ENCODE data around the gene FOXA2. TPM values are rescaled to one million over a fixed set of nuclear protein-coding genes. Genes with fewer than 3 reads are reported as not detected.
A peak's percentile ranks its signal among the peaks of the same experiment; 100 is the strongest.

Gene FOXA2
- total and polyA plus RNA-seq, 2 of the 13 experiments (the other 11 are each of a cell fraction or from before 2014, with no cell fraction given): 8.8 to 12.2 TPM

DNA sequence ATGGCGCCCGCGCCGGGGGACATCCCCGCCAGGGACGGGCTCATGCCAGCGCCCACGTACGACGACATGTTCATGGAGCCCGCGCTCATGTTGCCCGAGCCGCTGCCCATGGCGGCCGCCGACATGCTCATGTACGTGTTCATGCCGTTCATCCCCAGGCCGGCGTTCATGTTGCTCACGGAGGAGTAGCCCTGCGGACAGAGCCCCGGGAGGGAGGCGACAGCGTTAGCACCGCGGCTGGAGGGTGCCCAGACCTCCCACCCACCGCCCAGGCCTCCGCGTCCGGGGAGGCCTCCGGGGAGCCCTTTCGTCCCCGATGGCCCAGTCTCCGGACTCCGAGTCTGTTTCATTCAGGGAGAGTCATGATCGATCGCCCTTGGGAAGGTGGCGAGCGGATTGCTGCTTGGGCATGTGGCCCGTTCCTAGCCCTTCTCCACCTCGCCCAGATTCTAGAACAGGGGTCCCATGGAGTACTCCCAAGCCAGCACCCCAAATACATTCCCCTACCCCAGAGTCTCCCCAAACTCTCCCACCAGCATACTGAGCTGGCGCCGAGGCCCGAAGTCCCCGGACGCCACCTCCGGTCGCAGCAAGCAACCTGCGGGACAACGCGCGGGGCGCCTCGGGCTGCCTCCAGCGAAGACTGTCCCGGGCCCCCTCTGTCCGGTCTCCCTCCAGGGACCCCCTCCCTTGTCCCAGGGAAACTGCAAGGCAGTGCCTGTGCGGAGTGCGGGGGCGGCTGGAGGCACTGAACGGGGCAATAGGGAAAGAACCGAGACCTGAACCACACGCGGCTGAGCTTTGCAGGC, 1.2 kb downstream of the FOXA2 start (continued):
- TF ChIP-seq KDM5A (IDR thresholded peaks at IDR 0.05; ENCODE audit: borderline replicate concordance, low read length) (no peak), RCOR2 (CRISPR knock-in tag; IDR thresholded peaks at IDR 0.05) (no peak), JDP2 (CRISPR knock-in tag; IDR thresholded peaks at IDR 0.05; ENCODE audit: borderline replicate concordance) (peak; percentile 27; the same call in 1 of the 2 replicates), NAIF1 (CRISPR knock-in tag; IDR thresholded peaks at IDR 0.05; ENCODE audit: borderline replicate concordance) (no peak), FOXM1 (CRISPR knock-in tag; IDR thresholded peaks at IDR 0.05) (no peak), ZSCAN25 (CRISPR knock-in tag; IDR thresholded peaks at IDR 0.05) (no peak), TCF12 (IDR thresholded peaks at IDR 0.05) (no peak), TCF12 (CRISPR knock-in tag; IDR thresholded peaks at IDR 0.05) (no peak), ZKSCAN1 (IDR thresholded peaks at IDR 0.05; ENCODE audit: low read length) (no peak), MTF1 (CRISPR knock-in tag; IDR thresholded peaks at IDR 0.05) (no peak), NCOA5 (CRISPR knock-in tag; IDR thresholded peaks at IDR 0.05) (no peak), SP1 (IDR thresholded peaks at IDR 0.05) (no peak), SP1 (CRISPR knock-in tag; IDR thresholded peaks at IDR 0.05) (no peak), BHLHE40 (IDR thresholded peaks at IDR 0.05; ENCODE audit: low read length) (no peak; the same call in 1 of the 2 replicates), EED (CRISPR knock-in tag; IDR thresholded peaks at IDR 0.05) (no peak), KAT2B (IDR thresholded peaks at IDR 0.05; ENCODE audit: borderline replicate concordance, low read depth, low read length) (0 out of 2 replicates have a peak, but pooled peaks have one; percentile 23), ZNF75D (CRISPR knock-in tag; IDR thresholded peaks at IDR 0.05; ENCODE audit: borderline replicate concordance) (no peak), ZNF12 (CRISPR knock-in tag; IDR thresholded peaks at IDR 0.05) (peak; percentile 5; the same call in 1 of the 2 replicates), ZBTB42 (CRISPR knock-in tag; IDR thresholded peaks at IDR 0.05) (0 out of 2 replicates have a peak, but pooled peaks have one; percentile 61), ZNF614 (CRISPR knock-in tag; IDR thresholded peaks at IDR 0.05; ENCODE audit: borderline replicate concordance) (no peak; the same call in 1 of the 2 replicates), YY1 (IDR thresholded peaks at IDR 0.05; ENCODE audit: insufficient read depth, insufficient replicate concordance, low read depth, low read length) (peak; percentile 70), TP53 (CRISPR knock-in tag; conservative IDR thresholded peaks at IDR 0.05) (no peak)
- TF ChIP-seq, protein P1, sequence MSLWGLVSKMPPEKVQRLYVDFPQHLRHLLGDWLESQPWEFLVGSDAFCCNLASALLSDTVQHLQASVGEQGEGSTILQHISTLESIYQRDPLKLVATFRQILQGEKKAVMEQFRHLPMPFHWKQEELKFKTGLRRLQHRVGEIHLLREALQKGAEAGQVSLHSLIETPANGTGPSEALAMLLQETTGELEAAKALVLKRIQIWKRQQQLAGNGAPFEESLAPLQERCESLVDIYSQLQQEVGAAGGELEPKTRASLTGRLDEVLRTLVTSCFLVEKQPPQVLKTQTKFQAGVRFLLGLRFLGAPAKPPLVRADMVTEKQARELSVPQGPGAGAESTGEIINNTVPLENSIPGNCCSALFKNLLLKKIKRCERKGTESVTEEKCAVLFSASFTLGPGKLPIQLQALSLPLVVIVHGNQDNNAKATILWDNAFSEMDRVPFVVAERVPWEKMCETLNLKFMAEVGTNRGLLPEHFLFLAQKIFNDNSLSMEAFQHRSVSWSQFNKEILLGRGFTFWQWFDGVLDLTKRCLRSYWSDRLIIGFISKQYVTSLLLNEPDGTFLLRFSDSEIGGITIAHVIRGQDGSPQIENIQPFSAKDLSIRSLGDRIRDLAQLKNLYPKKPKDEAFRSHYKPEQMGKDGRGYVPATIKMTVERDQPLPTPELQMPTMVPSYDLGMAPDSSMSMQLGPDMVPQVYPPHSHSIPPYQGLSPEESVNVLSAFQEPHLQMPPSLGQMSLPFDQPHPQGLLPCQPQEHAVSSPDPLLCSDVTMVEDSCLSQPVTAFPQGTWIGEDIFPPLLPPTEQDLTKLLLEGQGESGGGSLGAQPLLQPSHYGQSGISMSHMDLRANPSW (CRISPR knock-in tag; IDR thresholded peaks at IDR 0.05; ENCODE audit: borderline replicate concordance): no peak
- TF ChIP-seq, protein P2, sequence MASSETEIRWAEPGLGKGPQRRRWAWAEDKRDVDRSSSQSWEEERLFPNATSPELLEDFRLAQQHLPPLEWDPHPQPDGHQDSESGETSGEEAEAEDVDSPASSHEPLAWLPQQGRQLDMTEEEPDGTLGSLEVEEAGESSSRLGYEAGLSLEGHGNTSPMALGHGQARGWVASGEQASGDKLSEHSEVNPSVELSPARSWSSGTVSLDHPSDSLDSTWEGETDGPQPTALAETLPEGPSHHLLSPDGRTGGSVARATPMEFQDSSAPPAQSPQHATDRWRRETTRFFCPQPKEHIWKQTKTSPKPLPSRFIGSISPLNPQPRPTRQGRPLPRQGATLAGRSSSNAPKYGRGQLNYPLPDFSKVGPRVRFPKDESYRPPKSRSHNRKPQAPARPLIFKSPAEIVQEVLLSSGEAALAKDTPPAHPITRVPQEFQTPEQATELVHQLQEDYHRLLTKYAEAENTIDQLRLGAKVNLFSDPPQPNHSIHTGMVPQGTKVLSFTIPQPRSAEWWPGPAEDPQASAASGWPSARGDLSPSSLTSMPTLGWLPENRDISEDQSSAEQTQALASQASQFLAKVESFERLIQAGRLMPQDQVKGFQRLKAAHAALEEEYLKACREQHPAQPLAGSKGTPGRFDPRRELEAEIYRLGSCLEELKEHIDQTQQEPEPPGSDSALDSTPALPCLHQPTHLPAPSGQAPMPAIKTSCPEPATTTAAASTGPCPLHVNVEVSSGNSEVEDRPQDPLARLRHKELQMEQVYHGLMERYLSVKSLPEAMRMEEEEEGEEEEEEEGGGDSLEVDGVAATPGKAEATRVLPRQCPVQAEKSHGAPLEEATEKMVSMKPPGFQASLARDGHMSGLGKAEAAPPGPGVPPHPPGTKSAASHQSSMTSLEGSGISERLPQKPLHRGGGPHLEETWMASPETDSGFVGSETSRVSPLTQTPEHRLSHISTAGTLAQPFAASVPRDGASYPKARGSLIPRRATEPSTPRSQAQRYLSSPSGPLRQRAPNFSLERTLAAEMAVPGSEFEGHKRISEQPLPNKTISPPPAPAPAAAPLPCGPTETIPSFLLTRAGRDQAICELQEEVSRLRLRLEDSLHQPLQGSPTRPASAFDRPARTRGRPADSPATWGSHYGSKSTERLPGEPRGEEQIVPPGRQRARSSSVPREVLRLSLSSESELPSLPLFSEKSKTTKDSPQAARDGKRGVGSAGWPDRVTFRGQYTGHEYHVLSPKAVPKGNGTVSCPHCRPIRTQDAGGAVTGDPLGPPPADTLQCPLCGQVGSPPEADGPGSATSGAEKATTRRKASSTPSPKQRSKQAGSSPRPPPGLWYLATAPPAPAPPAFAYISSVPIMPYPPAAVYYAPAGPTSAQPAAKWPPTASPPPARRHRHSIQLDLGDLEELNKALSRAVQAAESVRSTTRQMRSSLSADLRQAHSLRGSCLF (CRISPR knock-in tag; IDR thresholded peaks at IDR 0.05; ENCODE audit: borderline replicate concordance): no peak
